Erythroblast (primary cell): Measurements from ENCODE around the gene CCDC30.

ENCODE experiments used
- GATA1 ChIP-seq: IDR thresholded peaks from 2 replicates; pipeline ENCODE4 v1.6.1; 2011; ENCODE audit warnings: low read depth, mild to moderate bottlenecking, control low read depth, low read length, moderate library complexity
- POLR2A ChIP-seq: IDR thresholded peaks from 2 replicates; pipeline ENCODE4 v1.6.1; 2011; ENCODE audit warnings: mild to moderate bottlenecking, low read length

GRCh38 chr1:42675467-42675866 is 212.4 kb downstream of the CCDC30 start:
- TF ChIP-seq POLR2A, result no peak
- no peak for TF ChIP-seq GATA1
